Esophagus (tissue), 2 donors: ENCODE results near the gene C11orf68. TPM values are rescaled to one million over a fixed set of nuclear protein-coding genes. Genes with fewer than 3 reads are reported as not detected.

Source experiments
- H3K27ac ChIP-seq, 2 donors: one replicate each; pipeline ENCODE4 v1.5.1; 2013; ENCODE audit warnings: low read depth in 2 of 2, mild to moderate bottlenecking in 2 of 2, inconsistent platforms in 1 of 2, low read length in 1 of 2, moderate library complexity in 1 of 2
- H3K27me3 ChIP-seq, 2 donors: one replicate each; pipeline ENCODE4 v1.6.1; 2013; ENCODE audit warnings: low read length in 2 of 2, control low read depth in 1 of 2, mild to moderate bottlenecking in 1 of 2; ENCODE audit not compliant: insufficient read depth in 2 of 2, control insufficient read depth in 1 of 2
- H3K36me3 ChIP-seq, 2 donors: one replicate each; pipeline ENCODE4 v1.6.1; 2013; ENCODE audit warnings: low read length in 1 of 2; ENCODE audit not compliant: control insufficient read depth in 2 of 2, insufficient read depth in 2 of 2
- H3K4me1 ChIP-seq, 2 donors: one replicate each; pipeline ENCODE4 v1.6.1; 2013; ENCODE audit warnings: low read length in 1 of 2; ENCODE audit not compliant: control insufficient read depth in 2 of 2, insufficient read depth in 2 of 2
- H3K4me3 ChIP-seq, 2 donors: one replicate each; pipeline ENCODE4 v1.5.1; 2013; ENCODE audit warnings: low read length in 2 of 2, mild to moderate bottlenecking in 2 of 2, low read depth in 1 of 2, moderate library complexity in 1 of 2
- H3K9me3 ChIP-seq, 2 donors: one replicate each; pipeline ENCODE4 v1.6.1; 2013; ENCODE audit warnings: mild to moderate bottlenecking in 2 of 2, low read depth in 1 of 2, low read length in 1 of 2, moderate library complexity in 1 of 2; ENCODE audit not compliant: control insufficient read depth in 2 of 2, insufficient read depth in 1 of 2
- WGBS, 2 donors: extraction: QIAGEN DNeasy Blood & Tissue Kit; methylation state at CpG; one replicate each; pipeline ENCODE4 v1.1.7; 2013; 5-methylcytosine and 5-hydroxymethylcytosine counted together
- polyA plus RNA-seq, 2 donors: library from polyadenylated mRNA; stranded (reverse); fragments of 200-250 nt; gene quantifications; one replicate each; pipeline ENCODE4 v1.2.3, GENCODE V29; 2013
- donor health status: healthy with polysubstance abuse.
- donor health status: Bipolar disorder and iron deficiency.

C11orf68 gene
- polyA plus RNA-seq, 2 donors: 21.8 to 27.6 TPM

DNA sequence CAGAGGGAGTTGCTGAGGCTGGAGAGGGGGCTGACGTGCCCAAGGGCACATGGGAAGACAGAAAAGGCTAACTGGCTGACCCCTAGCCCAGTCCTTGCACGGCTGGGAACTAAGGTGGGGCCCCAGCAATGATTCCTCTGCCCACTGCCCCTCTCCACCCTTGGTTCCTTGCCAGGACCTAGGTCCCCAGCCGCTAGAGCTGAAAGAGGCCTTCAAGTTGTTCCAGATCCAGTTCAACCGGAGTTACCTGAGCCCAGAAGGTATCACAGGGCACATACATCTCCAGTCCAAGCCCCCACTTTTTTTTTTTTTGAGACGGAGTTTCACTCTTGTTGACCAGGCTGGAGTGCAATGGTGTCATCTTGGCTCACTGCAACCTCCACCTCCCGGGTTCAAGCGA is 38.8 kb downstream of the C11orf68 start:
- Histone ChIP-seq H3K4me3 (no peak overlapping the region), H3K36me3 (peaks cover 2 to 26% of the 10 kb centered on the region in 2 donors), H3K4me1 (peaks cover 0 to 5% of the 10 kb centered on the region in 2 donors), H3K27ac (no peak overlapping the region), H3K9me3 (no peaks in the 10 kb centered on the region), H3K27me3 (no peaks in the 10 kb centered on the region)
- 55 to 59% methylated on average over 7 of the region's 7 CpGs for WGBS, 2 donors

DNA sequence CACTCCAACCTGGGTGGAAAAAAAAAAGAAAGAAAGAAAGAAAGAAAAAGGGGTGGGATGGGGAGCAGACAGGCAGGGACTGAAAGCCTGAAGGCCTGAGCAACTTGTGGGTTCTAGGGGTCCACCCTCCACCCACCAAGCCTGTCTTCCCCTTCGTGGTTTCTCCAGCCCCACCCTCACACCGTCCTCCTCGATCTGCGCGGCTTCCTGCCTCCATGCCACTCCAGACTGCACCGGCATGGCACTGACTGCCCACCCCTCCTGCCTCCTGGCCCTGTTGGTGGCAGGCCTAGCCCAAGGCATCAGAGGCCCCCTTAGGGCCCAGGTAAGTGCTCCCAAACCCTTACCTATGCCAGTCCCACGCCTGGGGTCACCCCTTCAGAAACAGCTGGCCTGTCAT is 39.2 kb downstream of the C11orf68 start, which contains the start of gene CTSW:
CTSW (plus strand) TSS at position 221 of the 400 bp plus-strand sequence; CDS start at position 239, 18 bp downstream.
- Histone ChIP-seq H3K9me3 (no peaks in the 10 kb centered on the region), H3K4me1 (peaks cover 0 to 5% of the 10 kb centered on the region in 2 donors), H3K27ac (no peak within 1 kb of the TSS), H3K27me3 (no peaks in the 10 kb centered on the region), H3K4me3 (no peak within 1 kb of the TSS), H3K36me3 (peaks cover 2 to 24% of the 10 kb centered on the region in 2 donors)
- 51% methylated on average over 7 of the region's 7 CpGs for WGBS, 2 donors

DNA sequence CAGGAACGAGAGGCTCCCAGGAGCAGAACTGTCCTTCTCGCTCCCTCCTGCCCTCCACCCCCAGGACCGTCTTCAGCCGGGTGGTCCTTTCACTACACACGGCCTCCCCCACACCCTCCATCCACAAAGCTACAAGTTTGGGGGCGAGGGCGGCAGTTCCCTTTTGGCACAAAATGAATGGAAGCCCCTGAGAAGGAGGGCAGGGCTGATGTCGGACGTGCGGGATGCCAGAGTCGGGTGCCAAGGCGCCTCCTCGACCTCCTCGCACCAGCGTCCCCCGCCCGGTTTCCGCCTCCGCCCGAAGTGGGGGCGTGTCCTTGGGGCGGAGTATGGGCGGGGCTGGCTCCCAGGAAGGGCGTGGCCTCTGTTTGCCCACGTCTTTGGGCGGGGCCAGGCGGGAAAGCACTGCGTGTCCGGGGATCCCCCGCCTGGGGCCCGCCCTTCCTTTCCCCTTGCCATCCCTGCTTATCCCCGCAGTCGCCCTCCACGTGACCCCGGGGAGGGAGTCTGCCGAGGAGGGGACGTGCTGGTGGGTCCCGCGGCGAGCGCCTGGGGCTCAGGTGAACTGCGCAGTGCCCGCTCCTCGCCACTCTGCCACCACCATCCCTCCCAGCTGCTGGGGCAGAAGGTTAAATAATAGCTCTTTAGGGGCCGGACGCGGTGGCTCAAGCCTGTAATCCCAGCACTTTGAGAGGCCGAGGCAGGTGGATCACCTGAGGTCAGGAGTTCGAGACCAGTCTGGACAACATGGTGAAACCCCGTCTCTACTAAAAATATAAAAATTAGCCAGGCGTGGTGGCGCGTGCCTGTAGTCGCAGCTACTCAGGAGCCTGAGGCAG is 45.3 kb downstream of the C11orf68 start:
- WGBS, 2 donors: 6 to 7% methylated on average over 49 to 54 of the region's 54 CpGs
- H3K9me3 ChIP-seq: no peaks in the 10 kb centered on the region
- H3K4me3 ChIP-seq: peak overlapping the region; percentile 47 to 49
- peaks cover 0 to 3% of the 10 kb centered on the region in 2 donors for H3K4me1 ChIP-seq
- H3K36me3 ChIP-seq: no peaks in the 10 kb centered on the region
- no peaks in the 10 kb centered on the region for H3K27me3 ChIP-seq
- H3K27ac ChIP-seq: peak overlapping the region; percentile 81 to 85

DNA sequence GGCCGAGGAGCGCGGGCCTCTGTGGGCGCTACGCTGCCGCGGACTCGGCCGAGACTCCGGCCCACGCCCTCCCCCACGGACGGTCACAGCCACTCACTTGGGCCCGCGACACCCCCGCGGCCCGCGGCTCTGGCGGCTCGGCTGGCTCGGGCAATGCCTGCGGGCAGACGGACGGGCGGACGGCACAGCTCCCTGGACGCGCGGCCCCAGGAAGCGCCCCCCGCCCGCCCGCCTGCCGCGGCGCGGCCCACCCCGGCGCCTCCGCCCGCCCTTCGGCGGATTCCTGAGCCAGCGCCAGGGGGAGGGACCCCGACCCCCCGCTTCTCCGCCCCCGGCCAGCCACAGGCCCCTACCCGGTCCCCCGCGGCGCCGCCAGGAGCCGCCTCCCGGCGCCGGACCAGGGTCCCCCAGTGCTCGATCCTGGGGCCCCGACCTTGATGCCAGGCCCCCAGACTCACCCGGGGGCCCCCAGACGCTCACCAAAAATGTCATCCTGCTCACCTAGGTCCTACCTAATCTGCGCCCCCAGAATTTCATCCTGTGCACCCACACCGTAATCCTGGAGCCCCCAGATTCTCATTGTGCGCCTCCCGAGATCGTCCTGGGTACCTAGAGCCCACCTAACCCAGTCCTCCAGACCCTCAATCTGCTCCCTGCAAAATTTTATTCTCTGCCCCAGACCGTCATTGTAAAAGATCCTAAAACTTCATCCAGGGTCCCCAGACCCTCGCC is 46.1 kb downstream of the C11orf68 start, which contains the start of gene EFEMP2:
EFEMP2 (minus strand) TSS at position 215 of the 732 bp plus-strand sequence. CDS start 446 bp downstream, outside the sequence.
- Histone ChIP-seq H3K4me3 (peak within 1 kb of the TSS; percentile 47 to 49), H3K36me3 (no peaks in the 10 kb centered on the region), H3K27ac (peak within 1 kb of the TSS; percentile 81 to 85), H3K27me3 (no peaks in the 10 kb centered on the region), H3K9me3 (no peaks in the 10 kb centered on the region), H3K4me1 (peaks cover 0 to 3% of the 10 kb centered on the region in 2 donors)
- WGBS, 2 donors: 0 to 2% methylated on average over 28 to 69 of the region's 69 CpGs

DNA sequence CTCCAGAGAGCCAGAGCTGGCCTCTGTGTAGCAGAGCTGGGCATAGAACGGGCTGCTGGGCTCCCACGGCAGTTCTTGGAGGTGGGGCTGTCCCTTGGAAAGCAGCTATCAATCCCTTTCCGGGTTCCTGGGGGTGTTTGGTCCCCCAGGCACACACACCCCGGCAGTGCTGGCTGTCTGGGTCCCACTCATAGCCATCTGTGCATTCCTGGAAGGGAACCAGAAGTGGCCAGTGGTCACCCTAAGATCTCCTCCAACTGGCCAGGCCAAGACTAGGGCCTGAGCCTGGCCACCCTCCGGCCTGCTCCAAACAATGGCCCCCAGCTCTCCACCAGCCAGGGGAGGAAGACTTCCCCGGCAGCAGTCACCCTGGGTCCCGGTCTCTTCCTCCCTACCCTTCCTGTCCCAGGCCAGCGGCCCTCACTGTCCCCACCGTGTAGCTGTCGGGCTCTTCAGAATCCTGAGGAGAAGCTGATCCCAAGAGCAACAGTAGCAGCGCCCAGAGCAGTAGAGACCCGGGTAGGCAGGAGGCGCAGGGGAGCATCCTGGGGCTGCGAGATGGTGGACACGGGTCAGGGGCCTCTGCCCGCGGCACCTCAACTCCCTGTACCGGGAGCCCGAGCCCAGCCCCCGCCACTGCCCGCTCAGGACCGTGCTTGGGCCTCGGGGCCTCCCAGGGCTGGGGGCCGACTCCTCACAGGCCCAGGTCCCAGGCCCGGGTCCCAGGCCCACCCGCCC is 46.9 kb downstream of the C11orf68 start:
- H3K4me3 ChIP-seq: peak overlapping the region; percentile 36 to 49
- H3K27ac ChIP-seq: peak overlapping the region; percentile 78 to 81
- no peaks in the 10 kb centered on the region for H3K27me3 ChIP-seq
- H3K36me3 ChIP-seq: peaks cover 0 to under 1% of the 10 kb centered on the region in 2 donors
- H3K4me1 ChIP-seq: peaks cover 0 to 3% of the 10 kb centered on the region in 2 donors
- WGBS, 2 donors: 30% methylated on average over 25 to 26 of the region's 26 CpGs
- no peaks in the 10 kb centered on the region for H3K9me3 ChIP-seq

DNA sequence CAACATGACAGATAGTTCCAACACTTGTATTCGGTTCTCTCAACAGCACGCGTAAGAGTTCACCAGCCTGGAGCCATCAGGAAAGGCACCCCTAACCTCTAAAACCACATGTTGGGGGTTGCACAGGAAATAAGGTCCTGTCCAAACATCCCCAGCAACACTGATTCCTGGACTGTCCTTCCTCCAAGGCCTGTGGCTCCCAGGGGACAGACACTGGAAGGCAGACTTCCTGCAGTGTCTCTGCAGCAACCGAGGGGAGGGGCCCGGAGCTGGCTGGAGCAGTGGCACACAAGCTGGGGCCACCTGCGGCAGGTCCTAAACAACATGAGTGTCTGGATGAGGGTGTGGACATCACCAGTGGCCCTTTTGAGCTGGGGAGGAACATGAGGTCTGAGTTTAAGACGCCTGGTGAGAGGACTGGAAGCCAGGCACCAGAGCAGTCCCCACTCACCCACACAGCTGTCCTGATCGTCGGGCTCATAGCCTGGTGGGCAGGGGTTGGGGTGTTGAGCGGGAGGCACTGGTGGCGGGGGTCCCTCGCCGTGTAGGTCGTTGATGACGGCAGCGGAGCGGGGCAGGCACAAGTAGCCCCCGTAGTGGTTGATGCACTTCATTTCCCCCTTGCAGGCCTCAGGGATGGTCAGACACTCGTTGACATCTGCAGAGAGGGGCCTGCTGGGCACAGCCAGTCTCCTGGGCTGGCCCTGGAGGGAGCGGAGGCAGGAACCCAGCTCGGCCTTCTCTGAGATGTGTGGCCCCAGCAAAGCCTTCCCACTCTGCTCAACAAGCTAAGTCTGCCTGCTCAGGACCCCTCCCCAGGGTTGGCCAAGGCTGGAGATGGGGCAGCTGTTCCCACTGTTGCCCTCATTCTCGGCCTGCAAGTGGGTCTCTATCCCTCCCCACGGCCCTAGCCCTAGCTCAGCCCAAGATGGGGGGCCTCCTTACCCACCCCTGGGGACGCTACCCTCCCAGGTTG is 47.9 kb downstream of the C11orf68 start:
- H3K4me1 ChIP-seq: peaks cover 0 to 3% of the 10 kb centered on the region in 2 donors
- H3K4me3 ChIP-seq: no peak overlapping the region
- H3K27me3 ChIP-seq: no peaks in the 10 kb centered on the region
- peaks cover 0 to 8% of the 10 kb centered on the region in 2 donors for H3K36me3 ChIP-seq
- peak overlapping the region; percentile 12 to 78 for H3K27ac ChIP-seq
- 69 to 71% methylated on average over 24 of the region's 24 CpGs for WGBS, 2 donors
- no peaks in the 10 kb centered on the region for H3K9me3 ChIP-seq

DNA sequence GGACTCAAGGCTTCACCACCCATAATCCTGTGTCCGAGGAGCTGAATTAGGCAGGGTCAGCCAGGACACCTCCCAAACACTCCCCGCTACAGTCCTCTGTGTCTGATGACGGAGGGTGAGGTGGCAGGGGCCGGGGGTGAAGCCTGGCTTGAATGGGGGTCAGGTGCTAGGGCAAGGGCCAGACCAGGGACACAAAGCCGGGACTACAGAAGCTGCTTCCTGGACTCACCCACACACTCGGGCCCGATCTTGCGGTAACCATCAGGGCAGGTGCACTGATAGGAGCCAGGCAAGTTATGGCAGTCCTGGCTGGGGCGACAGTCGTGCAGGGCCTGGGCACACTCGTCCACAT is 48.6 kb downstream of the C11orf68 start:
- H3K4me1 ChIP-seq: peaks cover 0 to 3% of the 10 kb centered on the region in 2 donors
- H3K27me3 ChIP-seq: no peaks in the 10 kb centered on the region
- H3K27ac ChIP-seq: peak overlapping the region in 1 of 2 donors; percentile 5
- H3K4me3 ChIP-seq: no peak overlapping the region
- H3K9me3 ChIP-seq: no peaks in the 10 kb centered on the region
- peaks cover 0 to 15% of the 10 kb centered on the region in 2 donors for H3K36me3 ChIP-seq
- 75 to 80% methylated on average over 11 of the region's 11 CpGs for WGBS, 2 donors

DNA sequence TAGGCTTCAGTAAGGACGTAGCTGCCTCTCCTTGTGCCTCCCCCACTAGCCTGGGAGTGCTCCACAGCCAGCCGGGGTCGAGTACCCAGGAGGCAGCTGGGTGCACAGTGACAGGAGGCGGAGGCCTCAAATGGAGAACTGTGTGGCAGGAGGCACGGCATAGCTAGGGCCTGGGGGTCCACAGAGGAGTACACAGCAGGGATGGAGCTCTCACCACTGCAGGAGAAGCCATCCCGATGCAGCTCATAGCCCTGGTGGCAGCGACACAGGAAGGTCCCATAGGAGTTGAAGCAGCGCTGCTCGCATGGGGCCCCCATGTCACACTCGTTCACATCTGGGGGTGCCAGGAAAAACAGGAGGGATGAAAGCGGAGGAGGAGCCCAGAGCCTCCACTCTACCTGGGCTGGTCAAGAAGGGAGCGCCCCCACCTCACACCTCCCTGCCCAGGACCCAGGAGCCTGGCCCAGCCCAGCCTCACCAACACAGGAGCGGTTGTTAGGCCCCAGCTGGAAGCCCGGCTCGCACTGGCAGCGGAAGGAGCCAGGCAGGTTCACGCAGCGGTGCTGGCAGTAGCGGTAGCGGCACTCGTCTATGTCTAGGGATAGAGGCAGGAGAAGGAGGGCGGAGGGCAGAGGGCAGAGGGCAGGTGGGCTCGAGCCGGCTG is 49.1 kb downstream of the C11orf68 start:
- H3K27ac ChIP-seq: no peak overlapping the region
- H3K4me3 ChIP-seq: no peak overlapping the region
- H3K27me3 ChIP-seq: no peaks in the 10 kb centered on the region
- WGBS, 2 donors: 74 to 76% methylated on average over 24 of the region's 24 CpGs
- H3K9me3 ChIP-seq: no peaks in the 10 kb centered on the region
- peaks cover 0 to 20% of the 10 kb centered on the region in 2 donors for H3K36me3 ChIP-seq
- H3K4me1 ChIP-seq: peaks cover 0 to 3% of the 10 kb centered on the region in 2 donors
